Erythroblast (primary cell): Measurements from ENCODE around the gene SSBP3.

ENCODE experiments used
- GATA1 ChIP-seq: IDR thresholded peaks from 2 replicates; pipeline ENCODE4 v1.6.1; 2011; ENCODE audit warnings: low read depth, mild to moderate bottlenecking, control low read depth, low read length, moderate library complexity
- POLR2A ChIP-seq: IDR thresholded peaks from 2 replicates; pipeline ENCODE4 v1.6.1; 2011; ENCODE audit warnings: mild to moderate bottlenecking, low read length

DNA sequence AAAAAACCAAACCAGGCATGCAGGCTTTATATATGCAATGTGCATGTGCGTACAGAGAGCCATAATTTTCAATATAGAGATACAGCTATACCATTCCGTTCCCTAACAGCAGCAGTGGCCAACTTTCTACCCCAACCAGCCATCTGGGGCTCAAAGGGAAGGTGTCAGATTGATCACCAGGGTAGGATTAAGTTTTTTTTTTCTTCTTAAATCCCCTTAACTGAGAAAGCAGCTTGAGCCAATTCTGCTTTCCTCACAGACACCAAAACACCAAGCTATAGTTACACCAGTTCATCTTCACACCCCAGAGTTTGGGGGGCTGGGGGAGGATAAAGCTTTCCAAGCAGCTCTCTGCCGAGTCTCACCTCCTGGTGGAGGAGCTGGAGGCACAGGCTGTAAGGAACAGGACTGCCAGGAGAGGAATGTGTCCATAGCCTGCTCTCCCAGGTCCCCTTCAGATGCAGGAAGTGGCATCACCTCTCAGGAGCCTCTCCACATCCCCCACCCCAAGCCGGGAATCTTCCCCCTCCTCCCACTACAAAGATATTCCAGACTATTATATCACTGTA lies 87.9 kb downstream of the SSBP3 start:
- no peak for TF ChIP-seq POLR2A
- no peak for TF ChIP-seq GATA1
